Sigmoid colon (tissue), 4 donors: ENCODE results near the gene IQGAP2.

ENCODE experiments used
- CTCF ChIP-seq, 4 experiments: fragments of 450-650 bp in 3 of 4; fragments of 200-600 bp in 1 of 4; IDR thresholded peaks; one replicate each; pipeline ENCODE4 v1.5.1; 2016 to 2019; ENCODE audit warnings: antibody characterized with exemption in 4 of 4, mild to moderate bottlenecking in 3 of 4, moderate library complexity in 2 of 4
- POLR2AphosphoS5 ChIP-seq, 4 donors: sonication (generic); formaldehyde crosslinking; IDR thresholded peaks; one replicate each; pipeline ENCODE4 v1.6.1; 2017; ENCODE audit warnings: antibody characterized with exemption in 4 of 4

GRCh38 chr5:76445830-76446229, 42.7 kb downstream of the IQGAP2 start:
- TF ChIP-seq CTCF (IDR thresholded peaks at IDR 0.05) (no peak), POLR2AphosphoS5 (IDR thresholded peaks at IDR 0.05) (no peak)
